IPS DF 19.7 (cell line): ENCODE results near the gene AGMO.

Experiments
- DNase-seq: peaks from one replicate; pipeline ENCODE4 v3.0.0-alpha.2; 2013; ENCODE audit warnings: low read depth, low spot score

The AGMO gene

DNA sequence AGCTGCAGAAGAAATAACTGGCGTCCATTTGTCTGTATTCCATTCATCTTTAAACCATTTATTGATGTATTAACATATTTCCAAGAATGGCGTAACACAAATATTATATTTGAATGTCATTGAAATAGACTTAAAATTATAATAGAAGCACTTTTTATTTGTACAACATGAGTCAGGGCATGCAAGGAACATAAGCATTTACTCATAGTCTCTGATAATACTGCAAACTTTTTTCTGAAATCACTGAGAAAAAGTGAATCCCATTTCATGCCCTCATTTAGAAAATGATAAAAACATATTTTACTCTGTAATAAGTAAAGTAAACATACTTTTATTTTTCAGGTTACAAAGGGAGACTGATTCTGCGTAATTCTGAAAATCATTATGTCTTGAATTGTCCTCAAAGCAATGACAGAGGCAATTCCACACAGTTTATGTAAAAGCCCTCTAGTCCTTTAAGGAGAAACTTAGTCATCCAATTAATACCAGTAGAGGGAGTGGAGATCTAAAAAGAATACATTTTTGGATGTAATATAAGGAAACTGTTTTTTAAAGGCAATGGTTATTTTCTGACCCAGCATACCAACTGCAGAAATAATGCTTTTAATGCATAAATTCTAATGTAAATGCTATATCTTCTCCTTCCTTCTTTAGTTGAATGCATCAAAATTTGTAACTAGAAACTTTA lies 58.1 kb downstream of the AGMO start:
- no peak for DNase-seq

DNA sequence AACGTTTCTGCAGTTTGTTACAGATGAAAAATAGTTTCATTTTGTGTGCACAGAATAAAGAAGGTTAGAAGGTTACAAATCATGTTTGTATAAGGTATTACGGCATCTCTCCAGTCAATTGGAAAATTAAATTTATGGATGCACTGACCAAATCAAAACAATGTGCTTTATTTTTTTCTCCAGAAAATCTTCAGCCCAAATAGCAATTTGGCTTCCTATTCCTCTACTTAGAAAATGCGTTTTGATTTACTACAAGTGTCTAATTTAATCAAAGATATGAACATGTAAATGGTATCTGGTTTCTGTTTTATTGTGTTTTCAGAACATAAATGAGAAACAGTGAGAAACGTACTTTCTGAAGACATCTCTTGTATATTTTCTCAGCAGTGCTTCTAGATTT lies 63.4 kb downstream of the AGMO start:
- DNase-seq: no peak

DNA sequence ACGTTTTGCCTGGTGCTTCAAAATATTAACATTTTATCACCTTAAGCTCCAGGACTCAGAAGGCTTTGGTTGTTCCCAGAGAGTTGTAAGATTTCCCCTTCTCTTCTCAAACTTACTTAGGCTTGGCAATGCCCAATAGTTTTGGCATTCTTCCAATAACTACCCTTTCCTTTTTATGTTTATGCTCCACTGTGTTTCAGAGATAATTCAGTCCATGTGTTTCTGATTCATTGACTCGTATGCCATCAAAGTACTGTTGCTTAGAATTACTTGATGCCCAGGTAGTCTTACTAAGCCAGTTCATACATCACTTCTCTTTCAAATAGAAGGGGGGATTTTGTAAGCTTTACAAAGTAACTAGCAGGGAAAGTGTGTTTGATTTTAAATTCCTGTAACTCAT lies 66.6 kb downstream of the AGMO start:
- no peak for DNase-seq

DNA sequence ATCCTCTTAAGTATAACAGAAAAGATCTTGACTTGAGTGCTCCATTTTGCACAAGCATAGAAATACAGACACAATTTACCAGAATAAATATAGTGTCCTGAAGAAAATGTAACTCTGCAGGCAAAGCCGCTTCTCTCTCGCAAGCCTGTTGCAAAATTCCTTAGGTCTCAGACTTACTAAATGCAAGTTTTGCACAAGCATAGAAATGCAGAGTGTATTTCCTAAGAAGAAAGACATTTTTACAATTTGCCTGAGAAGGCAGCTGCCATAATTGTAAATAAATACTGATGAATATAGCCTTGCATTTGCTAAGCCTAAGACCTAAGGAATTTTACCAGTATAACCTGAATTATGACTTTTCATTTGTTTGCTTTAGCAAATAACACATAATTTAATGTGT lies 67.1 kb downstream of the AGMO start:
- DNase-seq: no peak

DNA sequence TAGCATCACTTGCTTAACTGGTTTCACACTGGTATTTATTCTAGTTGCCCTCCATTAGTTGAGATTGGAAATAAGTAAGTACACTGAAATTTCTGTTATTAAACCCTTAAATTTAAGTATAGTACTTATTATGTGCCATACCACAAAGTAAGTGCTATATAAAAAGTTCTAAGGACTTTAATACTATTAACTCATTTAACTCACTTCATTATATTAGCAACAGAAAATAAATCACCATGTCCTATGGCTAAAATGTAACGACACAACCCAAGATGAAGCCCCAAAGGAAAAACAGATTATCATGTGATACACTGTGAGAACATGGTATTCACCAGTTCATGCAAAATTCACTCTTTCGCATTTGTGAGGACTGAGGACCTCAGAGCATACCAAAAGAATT lies 70.5 kb downstream of the AGMO start:
- DNase-seq: no peak

DNA sequence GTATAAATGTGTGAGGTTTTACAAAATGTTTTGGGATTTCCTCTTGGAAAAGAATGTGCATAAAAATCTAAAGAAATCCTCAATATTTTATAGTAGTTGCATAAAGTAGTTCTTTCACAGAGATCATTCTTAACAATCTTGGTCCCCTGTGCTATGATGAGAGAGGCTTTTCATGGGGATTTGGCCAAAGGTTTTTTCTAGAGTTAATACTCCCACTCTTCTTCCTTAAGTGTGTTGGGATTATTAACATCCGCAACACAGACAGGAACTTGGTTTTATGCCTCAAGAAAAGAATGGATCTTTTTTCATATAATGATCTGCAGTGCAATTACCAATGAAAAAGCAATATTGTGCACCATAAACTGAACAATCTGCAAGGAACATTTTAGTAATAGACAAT lies 71.5 kb downstream of the AGMO start:
- no peak for DNase-seq

DNA sequence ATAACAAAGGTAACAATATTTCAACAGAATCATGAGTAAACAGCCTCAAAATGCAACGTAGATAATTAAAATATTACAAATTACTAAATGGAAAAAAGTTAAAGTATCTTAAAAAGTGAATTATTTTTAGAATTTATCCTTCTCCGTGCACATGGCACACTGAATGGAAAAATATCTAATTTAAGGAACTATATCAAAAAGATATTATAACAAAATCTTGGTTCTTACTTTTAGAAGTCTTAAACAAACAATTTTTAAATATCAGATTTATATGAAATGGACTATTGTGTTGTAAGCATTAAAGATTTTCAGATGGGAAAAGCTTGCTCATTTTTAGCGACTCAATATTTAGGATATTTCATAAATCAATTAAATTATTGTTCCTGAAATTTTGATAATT lies 72.0 kb downstream of the AGMO start:
- DNase-seq: no peak

DNA sequence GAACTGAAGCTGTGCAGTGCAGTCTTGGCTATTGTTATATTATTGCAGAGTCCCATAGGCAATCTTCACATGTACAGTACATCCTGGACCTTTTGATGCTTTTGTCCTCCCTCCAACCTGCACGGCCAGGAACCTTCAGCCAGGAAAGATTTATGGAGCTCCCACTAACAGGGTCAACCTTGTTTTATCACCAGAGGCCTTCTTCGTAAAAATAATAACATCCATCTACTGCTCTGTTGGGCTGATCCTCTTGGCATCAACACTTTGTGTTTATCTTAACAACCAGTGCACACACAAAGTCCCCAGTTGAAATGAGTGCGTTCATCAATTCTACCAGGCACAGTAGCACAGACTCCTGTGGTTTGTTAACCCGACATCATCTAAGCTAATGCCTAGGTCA lies 72.4 kb downstream of the AGMO start:
- no peak for DNase-seq

DNA sequence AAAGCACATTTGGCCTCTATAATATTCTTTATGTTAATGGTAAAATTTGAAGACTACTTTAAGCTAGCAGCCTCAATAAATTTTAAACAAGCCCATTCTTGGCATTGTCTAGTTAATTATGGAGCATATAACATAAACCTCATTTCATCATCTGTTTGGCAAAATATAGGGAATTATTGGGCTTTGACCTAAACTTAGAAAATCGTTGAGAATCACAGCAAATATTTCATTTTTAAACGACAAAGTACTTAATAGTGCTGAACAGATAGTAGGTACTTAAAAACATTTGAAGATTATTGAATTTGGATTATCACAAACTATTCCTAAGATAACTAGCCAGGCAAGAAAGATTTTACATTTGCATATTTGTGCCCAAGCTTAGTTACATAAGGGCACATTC lies 73.4 kb downstream of the AGMO start:
- DNase-seq: no peak

DNA sequence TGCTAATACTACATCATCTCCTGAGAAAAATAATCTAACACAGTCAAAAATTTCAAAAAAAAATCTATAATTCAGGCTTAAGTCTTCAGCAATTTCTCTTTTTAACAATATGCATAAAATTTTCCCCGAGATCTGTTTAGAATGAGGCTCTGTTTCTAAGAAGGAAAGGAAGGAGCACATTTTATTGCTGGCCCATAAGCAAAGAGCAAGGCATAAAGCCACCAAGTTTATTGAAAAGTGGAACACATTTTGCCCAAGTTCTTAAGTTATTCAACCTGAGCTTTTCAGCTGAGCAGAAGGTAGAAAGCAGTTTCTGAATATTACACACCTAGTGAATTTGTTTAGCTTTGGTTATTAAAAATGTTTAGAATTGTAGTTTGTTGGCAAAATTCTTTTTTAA lies 73.9 kb downstream of the AGMO start:
- DNase-seq: no peak

DNA sequence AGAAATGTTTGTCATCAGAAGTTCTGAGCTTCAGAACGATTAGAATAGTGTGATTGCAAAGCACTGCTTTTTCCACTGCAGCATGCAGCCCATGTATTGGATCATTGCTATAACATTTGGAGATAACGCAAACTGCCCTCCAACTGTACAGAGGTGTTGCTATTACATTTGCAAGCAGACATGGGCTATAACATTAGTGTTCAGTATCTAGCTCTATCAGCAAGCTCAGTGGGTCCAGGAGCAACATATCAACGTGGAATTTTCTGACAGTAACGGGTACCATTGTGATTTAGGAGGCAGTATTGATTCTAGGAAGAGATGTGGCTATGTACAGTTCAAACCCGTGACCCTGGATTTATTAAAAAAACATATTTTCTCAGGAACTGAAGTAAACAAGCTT lies 75.8 kb downstream of the AGMO start:
- no peak for DNase-seq

DNA sequence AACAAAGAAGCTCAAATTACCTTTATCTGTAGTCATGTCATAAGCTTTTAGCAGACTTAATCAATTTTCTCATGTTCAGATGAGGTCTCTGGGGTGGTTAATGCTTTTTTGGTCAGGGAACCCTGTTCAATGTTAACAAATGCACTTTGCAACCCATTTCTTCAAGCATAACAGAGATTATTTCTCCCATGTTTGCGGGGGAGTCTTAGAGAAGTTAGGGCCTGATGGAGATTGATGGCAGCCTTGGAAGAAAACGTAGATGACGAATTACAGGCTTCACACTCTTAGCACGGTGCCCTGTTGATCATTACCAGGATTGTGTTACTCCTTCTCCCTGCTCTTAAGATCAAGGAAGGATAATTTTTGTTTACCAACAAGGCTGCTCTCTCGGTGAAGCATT lies 76.4 kb downstream of the AGMO start:
- no peak for DNase-seq

DNA sequence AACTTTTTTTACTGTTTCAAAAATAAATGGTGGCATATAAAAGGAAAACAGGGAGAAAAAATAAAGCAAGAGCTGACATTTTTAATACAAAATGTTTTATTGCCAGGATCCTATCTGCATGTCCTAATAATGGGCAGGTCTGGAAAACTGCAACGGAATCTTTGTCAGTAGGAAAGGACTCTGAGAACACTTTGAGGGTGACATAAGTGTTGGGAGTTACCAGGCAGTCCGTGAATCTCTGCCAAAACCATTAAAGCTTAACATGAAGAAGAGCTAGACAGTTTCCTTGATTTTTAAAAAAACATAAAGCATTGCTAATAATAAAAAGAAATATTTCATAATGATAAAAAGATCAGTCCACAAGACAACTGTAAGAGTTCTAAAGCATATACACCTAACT lies 80.7 kb downstream of the AGMO start:
- no peak for DNase-seq

DNA sequence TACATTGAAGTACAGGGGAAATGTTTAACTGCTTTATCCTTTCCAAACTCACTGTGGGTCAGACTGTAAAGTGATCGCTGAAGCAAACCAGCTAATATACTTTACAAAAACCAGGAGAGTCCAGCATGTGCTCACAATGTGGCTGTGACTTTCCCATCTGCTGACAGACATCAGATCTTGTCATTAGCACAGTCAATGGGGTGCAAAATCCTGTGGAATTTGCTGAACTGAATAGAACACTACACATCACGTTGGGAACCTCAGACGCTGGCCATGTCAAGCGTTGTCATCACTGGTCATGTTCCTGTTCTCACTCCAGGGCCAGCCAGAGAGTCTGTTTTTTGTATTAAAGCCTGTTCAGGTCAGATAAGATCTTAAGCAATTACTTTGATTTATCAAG lies 83.4 kb downstream of the AGMO start:
- DNase-seq: no peak

DNA sequence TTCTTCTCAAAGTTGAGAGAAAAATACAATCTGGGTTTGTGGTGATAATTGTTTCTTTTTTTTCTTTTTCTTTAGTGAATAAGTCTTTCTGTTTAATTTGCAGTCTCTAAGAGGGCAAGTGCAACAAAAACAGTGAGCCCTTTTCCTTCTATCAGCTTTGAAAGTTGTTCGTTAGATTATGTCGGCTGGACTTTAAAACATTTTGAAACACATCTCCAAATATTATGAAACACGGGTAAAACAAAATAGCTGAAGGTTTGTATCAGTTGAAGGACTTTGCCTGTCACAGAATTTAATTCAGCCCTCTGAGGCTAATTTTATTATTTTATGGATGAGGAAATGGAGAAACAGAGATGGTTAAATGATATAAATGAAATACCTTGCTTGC lies 85.3 kb downstream of the AGMO start:
- no peak for DNase-seq

DNA sequence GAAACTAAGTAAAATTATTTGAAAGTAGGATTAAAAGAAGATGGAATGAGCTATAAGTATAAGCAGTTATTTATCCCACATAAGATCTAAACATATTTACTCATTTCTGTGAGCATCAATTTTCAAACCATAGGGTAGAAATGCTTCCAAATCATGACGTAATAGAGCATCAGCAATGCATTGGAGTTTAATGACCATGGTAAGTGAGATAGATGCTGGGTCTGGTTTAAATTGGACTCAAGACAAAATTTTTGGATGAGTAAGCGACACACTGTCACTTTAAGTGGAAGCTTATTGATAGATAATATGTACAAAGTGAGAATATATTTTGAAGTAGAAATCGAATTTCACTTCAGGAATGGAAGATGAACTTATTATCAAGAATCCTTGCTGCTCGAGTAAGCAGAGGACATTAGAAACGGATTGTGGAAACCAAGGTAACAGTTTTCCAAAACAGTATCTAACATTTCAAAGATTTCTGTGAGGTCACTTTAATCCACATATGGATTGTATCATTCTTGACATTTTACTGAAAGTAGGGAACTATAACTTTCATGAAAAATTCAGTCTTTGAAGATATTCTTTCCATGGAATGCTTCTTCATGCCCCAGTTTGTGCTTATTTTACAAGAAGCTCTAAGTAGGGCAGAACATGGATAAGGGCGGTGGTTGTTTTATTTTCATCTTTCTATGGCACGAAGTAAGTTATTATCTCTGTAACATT lies 85.8 kb downstream of the AGMO start:
- no peak for DNase-seq

DNA sequence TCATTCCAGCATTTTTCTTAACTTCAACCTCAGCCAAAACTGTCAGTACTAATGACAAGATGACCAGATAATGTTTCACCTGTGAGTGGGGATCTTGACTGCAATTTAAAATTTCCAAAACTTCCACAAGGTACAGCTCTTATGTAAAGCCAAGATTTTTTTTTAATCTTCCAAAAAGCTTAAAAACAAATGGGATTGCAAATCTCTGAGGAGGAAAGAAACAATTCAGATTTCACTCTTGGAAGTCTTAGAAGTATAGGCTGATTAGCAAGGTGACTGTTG lies 90.2 kb downstream of the AGMO start:
- DNase-seq: no peak

DNA sequence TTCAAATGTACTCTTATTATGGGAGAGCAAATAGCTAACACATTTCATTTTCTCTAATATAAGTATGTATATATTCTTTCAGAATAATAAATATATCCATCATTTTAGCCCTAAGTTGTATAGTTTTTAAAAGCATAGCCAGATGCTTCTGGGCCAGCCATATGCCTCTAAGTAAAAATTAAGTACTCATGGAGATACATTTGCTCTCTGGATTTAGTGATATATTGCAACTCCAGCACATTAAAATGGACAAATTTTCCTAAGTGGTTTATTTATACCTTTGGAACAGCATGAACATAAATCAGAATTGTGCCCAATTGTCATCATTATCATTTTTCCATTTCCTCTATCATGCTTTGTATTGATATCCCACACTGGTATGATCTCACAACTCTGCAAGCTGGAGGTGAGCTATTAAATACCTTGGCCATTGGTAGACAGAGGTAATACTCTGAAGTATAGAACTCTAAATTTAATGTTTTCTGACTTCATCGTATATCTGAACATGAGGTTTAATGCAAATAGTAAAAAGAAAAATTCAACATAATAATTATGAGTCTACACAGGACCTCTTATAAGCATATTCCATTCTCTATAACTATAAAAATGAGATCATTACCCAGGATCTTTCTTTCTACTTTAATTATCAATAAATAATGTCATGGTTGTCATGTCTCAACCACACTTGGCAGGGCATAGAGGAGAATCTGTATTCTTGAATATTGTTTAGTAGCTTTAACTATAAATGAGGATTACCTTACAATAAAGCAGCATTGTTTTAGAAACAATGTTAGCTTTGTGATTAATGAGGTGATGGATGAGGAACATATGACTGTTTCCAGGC lies 90.8 kb downstream of the AGMO start:
- no peak for DNase-seq

DNA sequence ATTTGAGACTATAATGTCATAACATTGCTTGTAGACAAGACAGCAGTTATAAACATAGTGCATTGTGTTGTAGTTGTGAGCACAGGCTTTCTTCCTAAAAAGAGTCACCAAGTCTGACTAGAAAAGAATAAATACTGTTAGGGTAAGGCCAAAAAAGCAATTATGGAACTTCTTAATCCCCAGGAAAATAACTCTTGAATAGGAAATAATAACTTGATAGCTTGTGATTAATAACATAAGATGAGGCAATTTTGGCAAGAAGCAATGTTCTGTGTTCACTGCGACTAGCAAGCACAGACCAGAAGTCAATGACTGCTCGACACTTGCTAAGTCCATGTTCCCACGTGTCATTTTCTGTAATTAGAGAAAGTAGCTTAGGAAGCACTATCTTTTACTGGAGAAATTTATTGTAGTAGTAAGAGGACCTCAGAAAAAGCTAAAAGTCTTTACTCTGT lies 97.1 kb downstream of the AGMO start:
- no peak for DNase-seq

DNA sequence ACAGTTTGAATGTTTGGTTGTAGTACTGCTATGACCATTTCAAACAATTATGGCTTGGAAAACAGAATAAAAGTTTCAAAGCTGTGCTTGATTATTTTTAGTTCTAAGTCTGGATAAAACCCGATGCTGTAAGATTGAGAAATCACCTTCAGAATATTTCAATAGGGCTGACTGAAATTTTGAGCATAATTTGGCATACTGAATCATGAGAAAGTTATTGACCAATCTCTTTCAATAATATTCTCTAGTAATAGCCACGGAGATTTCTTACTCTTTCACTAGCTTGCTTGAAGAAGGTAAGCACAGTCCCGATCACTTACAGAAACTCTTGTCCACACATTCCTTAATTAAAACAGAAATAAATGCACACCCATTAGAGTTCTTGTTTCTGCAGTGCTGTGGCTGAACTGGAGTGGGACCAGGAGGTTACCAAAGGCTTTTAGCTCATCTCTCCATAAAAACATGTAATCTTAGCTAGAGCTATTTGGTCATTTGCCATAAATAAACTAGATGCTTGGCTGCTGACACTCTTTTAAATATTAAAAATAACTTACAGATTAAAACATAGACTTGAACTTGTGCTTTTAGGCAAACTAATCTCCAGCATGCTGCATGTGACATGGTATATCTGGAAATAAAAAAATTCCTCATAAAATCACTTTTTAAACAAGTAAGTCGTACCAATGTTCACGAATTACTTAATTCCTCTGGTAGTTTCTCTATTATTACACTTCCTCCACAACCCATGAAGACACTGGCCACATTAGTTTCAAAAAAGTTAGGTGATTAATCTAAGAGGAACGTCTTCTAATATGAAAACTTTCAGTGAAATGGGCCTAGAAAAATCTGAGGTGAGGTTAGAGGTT lies 97.8 kb downstream of the AGMO start:
- no peak for DNase-seq

DNA sequence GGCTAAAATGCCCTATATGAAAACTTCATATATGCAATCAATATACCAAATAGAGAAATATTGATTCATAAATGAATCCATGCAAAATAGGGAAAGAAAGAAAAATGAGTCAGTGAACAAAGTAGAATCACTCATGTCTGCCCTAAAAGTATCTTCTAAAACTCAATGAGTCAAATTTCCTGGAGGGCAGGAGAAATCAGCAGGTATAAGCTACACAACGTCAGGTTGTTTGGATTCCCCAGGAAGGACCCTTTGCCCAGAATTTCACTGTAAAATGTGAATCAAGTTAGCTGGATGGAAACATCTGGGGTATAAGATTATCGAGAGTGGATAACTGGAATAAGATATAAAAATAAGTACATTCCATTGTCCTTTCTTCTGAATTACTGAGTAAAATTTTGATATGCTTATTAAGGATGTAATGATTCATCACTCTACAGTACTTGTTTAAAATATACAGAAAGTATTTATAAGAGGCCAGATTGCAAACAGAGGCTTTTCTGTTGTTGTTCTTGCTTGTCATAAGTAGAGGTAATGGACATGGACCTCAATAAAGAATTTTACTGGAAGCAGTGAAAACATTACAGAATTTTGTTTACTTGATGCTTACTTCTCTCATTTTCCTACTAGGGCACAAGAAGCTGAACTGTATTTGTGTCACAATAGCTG lies 99.0 kb downstream of the AGMO start:
- DNase-seq: no peak
